Thyroid gland (tissue), 4 donors: ENCODE data around the gene ZNF385B.

Experiments
- CTCF ChIP-seq, 6 experiments: fragments of 200-600 bp in 3 of 6; fragments of 450-650 bp in 3 of 6; sonication (generic) in 3 of 6; IDR thresholded peaks; one replicate each; pipeline ENCODE4 v1.5.1; 2016 to 2019; ENCODE audit warnings: antibody characterized with exemption in 6 of 6, mild to moderate bottlenecking in 2 of 6, inconsistent platforms in 1 of 6, moderate library complexity in 1 of 6
- POLR2A ChIP-seq, 2 donors: fragments of 450-650 bp; IDR thresholded peaks; one replicate each; pipeline ENCODE4 v1.6.1; 2017; ENCODE audit warnings: antibody characterized with exemption in 2 of 2, mild to moderate bottlenecking in 2 of 2, moderate library complexity in 1 of 2

- TF ChIP-seq CTCF (IDR thresholded peaks at IDR 0.05), result no peak
- no peak for TF ChIP-seq POLR2A (IDR thresholded peaks at IDR 0.05)
Observed at GRCh38 chr2:179487010-179487731, 374.2 kb downstream of the ZNF385B start.
